MM.1S (cell line): ENCODE data around the gene ABCG4.

Experiments used
- DNase-seq: peaks from one replicate; pipeline ENCODE4 v3.0.0-alpha.2; 2015
- H2AFZ ChIP-seq: fragments of 300-600 bp; sonication (generic); 2 replicates; pipeline ENCODE4 v1.6.0; 2016; ENCODE audit warnings: antibody characterized with exemption, low read length
- H3F3A ChIP-seq: fragments of 300-600 bp; sonication (generic); 2 replicates; pipeline ENCODE4 v1.6.1; 2016; ENCODE audit warnings: mild to moderate bottlenecking, antibody characterized with exemption, low read length, moderate library complexity, mixed read lengths; ENCODE audit not compliant: insufficient read depth
- H3K27ac ChIP-seq: fragments of 300-600 bp; sonication (generic); 2 replicates; pipeline ENCODE4 v1.5.1; 2016; ENCODE audit warnings: mild to moderate bottlenecking, low read length
- H3K27me3 ChIP-seq: fragments of 300-600 bp; sonication (generic); replicated peaks from 2 replicates; pipeline ENCODE4 v1.6.0; 2016; ENCODE audit warnings: low read length; ENCODE audit not compliant: insufficient read depth
- H3K36me3 ChIP-seq: fragments of 300-600 bp; sonication (generic); replicated peaks from 2 replicates; pipeline ENCODE4 v1.6.1; 2016; ENCODE audit warnings: mild to moderate bottlenecking, low read length, mixed read lengths; ENCODE audit not compliant: insufficient read depth
- H3K4me1 ChIP-seq: fragments of 300-600 bp; sonication (generic); 2 replicates; pipeline ENCODE4 v1.6.1; 2016; ENCODE audit warnings: low read length, mixed read lengths
- H3K4me2 ChIP-seq: fragments of 300-600 bp; sonication (generic); 2 replicates; pipeline ENCODE4 v1.6.0; 2016; ENCODE audit warnings: low read depth, low read length
- H3K4me3 ChIP-seq: fragments of 300-600 bp; sonication (generic); 2 replicates; pipeline ENCODE4 v1.5.1; 2016; ENCODE audit warnings: low read length, mixed read lengths
- H3K79me2 ChIP-seq: fragments of 300-600 bp; sonication (generic); 2 replicates; pipeline ENCODE4 v1.6.1; 2016; ENCODE audit warnings: mixed run types, low read length, mixed read lengths
- H3K9ac ChIP-seq: fragments of 300-600 bp; sonication (generic); 2 replicates; pipeline ENCODE4 v1.6.1; 2016; ENCODE audit warnings: low read length, mixed read lengths
- H3K9me2 ChIP-seq: fragments of 300-600 bp; sonication (generic); replicated peaks from 2 replicates; pipeline ENCODE4 v1.6.1; 2016; ENCODE audit warnings: mild to moderate bottlenecking, low read length, mixed read lengths; ENCODE audit not compliant: insufficient read depth
- H3K9me3 ChIP-seq: fragments of 300-600 bp; sonication (generic); replicated peaks from 2 replicates; pipeline ENCODE4 v1.6.1; 2016; ENCODE audit warnings: mild to moderate bottlenecking, low read length, mixed read lengths; ENCODE audit not compliant: insufficient read depth
- H4K20me1 ChIP-seq: fragments of 300-600 bp; sonication (generic); 2 replicates; pipeline ENCODE4 v1.6.1; 2016; ENCODE audit warnings: mild to moderate bottlenecking, low read length, moderate library complexity, mixed read lengths; ENCODE audit not compliant: insufficient read depth
- EZH2 ChIP-seq: fragments of 300-600 bp; sonication (generic); optimal IDR thresholded peaks from 2 replicates; pipeline ENCODE3; 2017; ENCODE audit warnings: low read depth, mild to moderate bottlenecking, antibody characterized with exemption, low read length, mixed read lengths
- EZH2phosphoT487 ChIP-seq: fragments of 300-600 bp; sonication (generic); IDR thresholded peaks from 2 replicates; pipeline ENCODE4 v1.6.1; 2018; ENCODE audit warnings: antibody characterized with exemption, low read length
- TF ChIP-seq, protein P1 (sequence below): fragments of 300-600 bp; sonication (generic); IDR thresholded peaks from 2 replicates; pipeline ENCODE4 v1.5.1; 2016; ENCODE audit warnings: antibody characterized with exemption, low read length, mixed read lengths

The ABCG4 gene

DNA sequence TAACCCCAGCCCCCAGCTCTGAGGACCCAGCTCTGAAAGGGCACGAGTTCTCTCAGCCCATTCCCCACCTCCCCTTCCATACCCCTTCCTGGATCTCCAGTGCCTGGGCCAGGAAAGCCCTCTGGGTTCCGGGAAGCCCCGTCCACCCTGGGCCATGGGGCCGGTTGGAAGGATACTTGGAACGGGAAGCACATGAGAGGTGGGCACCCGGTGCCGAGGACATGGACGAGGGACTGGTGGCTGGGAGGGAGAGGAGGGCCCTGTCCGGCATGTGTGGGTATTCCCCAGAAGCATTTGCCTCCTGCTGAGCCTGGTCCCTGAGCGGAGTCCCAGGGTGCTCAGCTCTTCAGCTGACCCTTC is 32.6 kb upstream of the ABCG4 start:
- Histone ChIP-seq H3F3A (peaks cover 12% of the 10 kb centered on the region; the same call in 1 of the 2 replicates), H3K36me3 (peaks cover 9% of the 10 kb centered on the region; the same call in 1 of the 2 replicates), H3K27ac (no peak overlapping the region), H3K4me3 (no peak overlapping the region), H4K20me1 (no peaks in the 10 kb centered on the region), H3K79me2 (no peaks in the 10 kb centered on the region), H2AFZ (no peak overlapping the region), H3K4me1 (peaks cover 6% of the 10 kb centered on the region; the same call in 1 of the 2 replicates), H3K9me3 (no peaks in the 10 kb centered on the region), H3K4me2 (no peak overlapping the region), H3K9ac (no peak overlapping the region), H3K9me2 (no peaks in the 10 kb centered on the region), H3K27me3 (no peaks in the 10 kb centered on the region)
- DNase-seq, result no peak
- TF ChIP-seq, protein P1, sequence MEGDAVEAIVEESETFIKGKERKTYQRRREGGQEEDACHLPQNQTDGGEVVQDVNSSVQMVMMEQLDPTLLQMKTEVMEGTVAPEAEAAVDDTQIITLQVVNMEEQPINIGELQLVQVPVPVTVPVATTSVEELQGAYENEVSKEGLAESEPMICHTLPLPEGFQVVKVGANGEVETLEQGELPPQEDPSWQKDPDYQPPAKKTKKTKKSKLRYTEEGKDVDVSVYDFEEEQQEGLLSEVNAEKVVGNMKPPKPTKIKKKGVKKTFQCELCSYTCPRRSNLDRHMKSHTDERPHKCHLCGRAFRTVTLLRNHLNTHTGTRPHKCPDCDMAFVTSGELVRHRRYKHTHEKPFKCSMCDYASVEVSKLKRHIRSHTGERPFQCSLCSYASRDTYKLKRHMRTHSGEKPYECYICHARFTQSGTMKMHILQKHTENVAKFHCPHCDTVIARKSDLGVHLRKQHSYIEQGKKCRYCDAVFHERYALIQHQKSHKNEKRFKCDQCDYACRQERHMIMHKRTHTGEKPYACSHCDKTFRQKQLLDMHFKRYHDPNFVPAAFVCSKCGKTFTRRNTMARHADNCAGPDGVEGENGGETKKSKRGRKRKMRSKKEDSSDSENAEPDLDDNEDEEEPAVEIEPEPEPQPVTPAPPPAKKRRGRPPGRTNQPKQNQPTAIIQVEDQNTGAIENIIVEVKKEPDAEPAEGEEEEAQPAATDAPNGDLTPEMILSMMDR, result no peak
- no peak for TF ChIP-seq EZH2
- no peak for TF ChIP-seq EZH2phosphoT487

DNA sequence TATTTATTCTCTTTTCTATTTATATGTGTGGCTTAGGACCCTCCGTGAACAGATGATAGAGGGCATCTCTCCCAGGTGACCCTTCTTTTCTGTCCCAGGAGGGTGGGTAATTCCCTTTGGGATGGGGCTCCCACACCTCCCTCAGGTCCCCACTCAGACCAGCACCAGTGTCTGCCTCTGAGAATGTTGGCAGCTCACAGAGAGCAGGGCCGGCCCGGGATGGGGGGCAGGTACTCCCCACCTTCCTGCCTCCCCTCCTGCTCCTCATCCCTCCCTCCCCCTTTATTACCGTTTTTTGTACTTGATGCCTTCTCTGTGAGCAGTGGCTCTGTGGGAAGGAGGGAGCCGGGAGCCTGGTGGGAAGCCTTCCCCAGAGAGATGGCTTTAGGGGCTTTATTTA is 32.3 kb upstream of the ABCG4 start:
- H3K27ac ChIP-seq, result no peak overlapping the region
- H4K20me1 ChIP-seq, result no peaks in the 10 kb centered on the region
- H3K36me3 ChIP-seq, result peaks cover 7% of the 10 kb centered on the region; the same call in 1 of the 2 replicates
- no peak overlapping the region for H3K4me2 ChIP-seq
- no peak overlapping the region for H3K9ac ChIP-seq
- H2AFZ ChIP-seq, result no peak overlapping the region
- no peak for TF ChIP-seq EZH2
- TF ChIP-seq, protein P1, result no peak
- TF ChIP-seq EZH2phosphoT487, result no peak
- peaks cover 2% of the 10 kb centered on the region for H3K79me2 ChIP-seq
- H3F3A ChIP-seq, result peaks cover 12% of the 10 kb centered on the region; the same call in 1 of the 2 replicates
- no peaks in the 10 kb centered on the region for H3K27me3 ChIP-seq
- no peaks in the 10 kb centered on the region for H3K9me3 ChIP-seq
- H3K9me2 ChIP-seq, result no peaks in the 10 kb centered on the region
- DNase-seq, result no peak
- H3K4me1 ChIP-seq, result peaks cover 6% of the 10 kb centered on the region; the same call in 1 of the 2 replicates
- no peak overlapping the region for H3K4me3 ChIP-seq

DNA sequence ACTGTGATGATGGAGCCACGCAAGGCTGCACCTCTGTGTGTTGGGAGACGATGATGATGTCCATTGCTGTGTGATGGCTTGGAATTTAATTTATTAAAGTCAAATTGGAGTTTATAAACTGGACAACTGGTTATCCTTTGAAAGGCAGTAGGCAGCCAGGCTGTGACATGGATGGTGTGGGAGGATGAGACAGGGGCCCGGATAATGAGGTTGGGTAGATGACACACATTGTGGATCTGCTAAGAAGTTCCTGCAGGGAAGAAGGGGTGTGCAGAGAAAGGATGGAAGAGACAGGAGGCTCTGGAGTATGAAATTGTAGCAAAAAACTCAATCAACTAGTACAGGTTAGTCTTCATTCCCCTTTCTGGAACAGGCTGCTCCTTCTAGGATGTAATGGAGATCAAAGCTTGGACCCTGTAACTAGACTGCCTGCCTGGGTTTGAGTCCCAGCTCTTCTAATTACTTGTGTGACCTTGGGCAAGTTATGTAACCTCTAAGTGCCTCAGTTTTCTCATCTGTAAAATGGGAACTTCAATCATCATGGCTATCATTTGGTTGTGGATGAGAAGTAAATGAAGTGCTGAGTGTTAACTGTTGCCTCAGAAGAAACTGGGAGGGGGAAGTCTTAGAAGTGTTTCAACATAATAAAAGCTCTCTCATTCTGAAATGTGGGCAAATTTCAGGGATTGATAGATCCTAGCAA is 31.7 kb upstream of the ABCG4 start:
- no peak overlapping the region for H3K27ac ChIP-seq
- H3K4me1 ChIP-seq, result peaks cover 7% of the 10 kb centered on the region; the same call in 1 of the 2 replicates
- no peaks in the 10 kb centered on the region for H3K27me3 ChIP-seq
- H3K4me3 ChIP-seq, result no peak overlapping the region
- peaks cover 4% of the 10 kb centered on the region; the same call in 1 of the 2 replicates for H3K36me3 ChIP-seq
- H2AFZ ChIP-seq, result no peak overlapping the region
- H4K20me1 ChIP-seq, result no peaks in the 10 kb centered on the region
- no peak overlapping the region for H3K9ac ChIP-seq
- no peaks in the 10 kb centered on the region for H3K9me3 ChIP-seq
- TF ChIP-seq EZH2phosphoT487, result no peak
- TF ChIP-seq, protein P1, result no peak
- no peak for TF ChIP-seq EZH2
- H3K4me2 ChIP-seq, result no peak overlapping the region
- no peaks in the 10 kb centered on the region for H3K9me2 ChIP-seq
- H3F3A ChIP-seq, result peaks cover 16% of the 10 kb centered on the region
- DNase-seq, result no peak
- H3K79me2 ChIP-seq, result peaks cover 7% of the 10 kb centered on the region
